GDM1 (cell line): ENCODE data around the gene RAI14.

Experiments used
- DNase-seq: peaks from one replicate; lab custom pipeline; 2025; lab: John Stamatoyannopoulos, UW

RAI14 gene

GRCh38 chr5:34648039-34648839 is 7.9 kb upstream of the RAI14 start:
- no peak for DNase-seq

DNA sequence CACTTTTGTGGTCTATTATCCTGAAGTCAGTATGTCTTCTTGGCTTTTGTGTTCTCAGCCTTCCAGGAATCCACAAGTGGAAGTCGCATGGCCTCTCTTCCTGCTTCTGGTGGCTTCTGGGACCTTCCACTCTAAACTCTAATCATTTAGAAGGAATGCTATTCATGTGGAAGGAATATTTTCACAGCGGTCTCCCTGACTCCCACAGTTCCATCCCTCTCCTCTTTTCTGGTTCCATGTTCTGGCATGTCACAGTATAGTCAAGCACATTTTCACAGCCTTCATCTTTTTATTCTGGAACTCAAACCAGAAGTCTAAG is 7.3 kb upstream of the RAI14 start:
- no peak for DNase-seq

GRCh38 chr5:34651791-34652190 is 4.3 kb upstream of the RAI14 start:
- DNase-seq, result no peak

GRCh38 chr5:34652466-34652865 is 3.7 kb upstream of the RAI14 start:
- no peak for DNase-seq

DNA sequence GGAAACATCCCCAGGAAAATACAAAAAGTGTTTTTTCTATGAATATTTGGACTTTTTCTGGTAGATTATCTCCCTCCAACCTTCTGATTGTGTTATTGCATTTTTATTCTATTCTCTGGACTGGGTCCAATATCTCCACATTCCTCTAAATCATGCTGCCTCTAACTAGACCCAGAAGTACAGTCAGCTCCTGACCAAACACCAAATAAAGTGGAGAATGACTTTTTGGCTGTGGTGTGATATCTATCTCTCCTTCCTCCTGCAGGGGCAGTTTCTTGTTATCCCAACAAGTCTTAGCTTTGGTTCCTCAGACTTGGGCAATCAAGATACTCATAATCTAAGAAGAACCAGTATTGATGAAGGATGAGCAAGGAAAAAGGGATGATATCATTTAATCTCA is 3.2 kb upstream of the RAI14 start:
- no peak for DNase-seq

GRCh38 chr5:34653708-34654107 is 2.4 kb upstream of the RAI14 start:
- no peak for DNase-seq

DNA sequence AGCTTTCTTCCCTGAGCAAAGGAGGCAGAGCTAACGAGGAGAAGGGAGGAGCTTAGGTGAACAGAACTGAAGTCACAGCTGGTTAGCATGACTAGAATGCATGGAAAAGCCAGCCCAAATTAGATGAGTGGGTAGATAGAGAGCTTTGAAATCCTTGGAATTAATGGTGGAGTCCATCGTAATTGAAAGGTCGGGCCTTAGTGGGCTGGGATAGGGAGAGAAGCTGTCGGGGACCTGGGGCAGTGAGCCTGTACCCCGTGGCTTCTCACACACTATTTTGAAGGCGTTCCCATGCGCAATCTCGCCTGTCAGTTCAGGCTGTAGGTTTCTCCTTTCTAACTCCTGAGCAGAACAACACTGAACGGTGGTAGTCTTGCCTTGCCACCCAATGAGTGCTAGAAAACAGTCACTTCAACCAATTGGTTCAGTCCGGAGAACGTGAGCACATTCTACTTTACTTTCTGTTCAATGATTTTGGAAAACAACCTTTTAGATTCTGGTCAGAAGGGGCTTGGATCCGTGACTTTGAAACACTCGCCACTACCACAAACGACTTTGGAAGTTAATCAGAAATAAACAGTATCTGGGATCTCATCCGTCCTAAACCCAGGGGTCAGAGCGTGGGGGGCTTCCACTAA is 655 bp upstream of the RAI14 start:
- DNase-seq, result no peak

DNA sequence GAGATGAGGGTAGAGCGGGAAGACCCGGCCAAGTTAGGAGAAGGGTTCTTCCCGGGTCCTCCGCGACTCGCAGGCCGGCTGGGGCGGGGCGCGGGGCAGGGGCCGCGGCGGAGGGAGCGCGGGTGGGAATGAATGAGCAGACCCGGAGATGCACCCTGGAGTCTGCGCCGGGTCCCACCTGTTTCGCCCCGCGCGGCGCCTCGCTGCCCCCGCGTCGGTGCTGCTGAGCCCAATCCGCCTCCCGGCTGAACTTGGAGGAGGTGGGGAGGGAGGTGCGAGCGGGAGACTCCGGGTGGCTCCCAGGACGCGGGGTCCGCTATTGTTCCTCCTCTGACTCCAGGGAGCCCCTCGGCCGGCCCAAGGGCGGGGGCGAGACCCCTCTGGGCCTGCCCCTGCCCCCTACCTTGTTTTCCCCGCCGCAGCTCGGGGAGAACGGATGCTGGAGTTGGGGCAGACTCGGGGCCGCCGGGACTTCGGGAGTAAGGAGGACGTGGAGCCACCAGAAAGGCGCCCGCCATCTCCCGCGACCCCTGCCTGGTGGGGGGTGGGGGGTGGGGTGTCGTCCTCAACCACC is 659 bp downstream of the RAI14 start:
- DNase-seq, result no peak

GRCh38 chr5:34657274-34657921 is 1.3 kb downstream of the RAI14 start:
- no peak for DNase-seq

DNA sequence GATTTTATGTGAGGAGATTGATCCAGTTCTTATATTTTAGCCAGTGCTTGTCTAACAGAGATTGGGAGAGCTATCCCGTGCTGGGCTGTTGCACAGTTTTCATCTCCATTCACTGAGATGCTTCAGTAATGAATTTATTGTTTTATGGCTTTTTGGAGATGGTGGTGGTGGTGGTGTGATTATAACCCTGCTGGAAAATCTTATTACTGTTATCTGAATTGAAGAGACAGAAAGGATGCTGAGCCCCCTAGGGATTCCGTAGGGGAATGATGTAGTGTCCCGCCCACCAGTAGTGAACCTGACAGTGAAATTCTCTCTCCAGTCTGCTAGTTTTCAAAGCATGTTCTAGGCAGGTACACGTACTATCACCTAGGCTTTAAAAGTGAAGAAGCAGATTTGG is 1.9 kb downstream of the RAI14 start:
- no peak for DNase-seq

DNA sequence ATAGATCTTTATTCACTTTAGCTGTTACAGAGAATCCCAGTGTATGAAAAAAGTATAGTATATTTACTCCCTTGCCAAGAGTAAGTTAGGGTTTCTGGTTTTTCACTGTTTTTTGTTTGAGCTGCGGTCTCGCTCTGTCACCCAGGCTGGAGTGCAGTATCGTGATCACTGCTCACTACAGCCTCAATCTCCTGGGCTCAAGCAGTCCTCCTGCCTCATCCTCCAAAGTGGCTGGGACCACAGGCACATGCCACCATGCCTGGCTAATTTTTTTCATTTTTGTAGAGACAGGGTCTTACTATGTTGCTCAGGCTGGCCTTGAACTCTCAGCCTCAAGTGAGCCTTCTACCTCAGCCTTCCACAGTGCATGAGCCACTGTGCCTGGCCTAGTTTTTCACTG is 3.0 kb downstream of the RAI14 start:
- no peak for DNase-seq

DNA sequence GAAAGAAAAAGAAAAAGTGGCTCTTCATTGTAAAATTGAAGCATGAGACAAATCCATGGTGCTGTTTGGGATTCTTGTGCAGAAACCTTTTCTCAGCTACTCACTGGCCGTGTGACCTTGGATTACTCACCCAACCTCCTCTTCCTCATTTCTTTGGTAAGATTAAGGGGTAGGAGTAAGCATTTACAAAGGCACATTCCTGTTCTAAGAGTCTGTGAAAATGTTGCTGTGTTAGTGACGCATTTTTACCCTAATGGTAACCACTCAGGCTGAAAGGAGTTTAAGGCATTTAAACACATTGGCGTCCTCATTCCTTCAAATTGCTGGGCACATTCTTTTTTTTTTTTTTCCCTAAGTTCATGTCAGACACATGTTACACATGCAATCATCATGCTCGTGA is 4.3 kb downstream of the RAI14 start:
- no peak for DNase-seq

GRCh38 chr5:34663771-34664496 is 7.8 kb downstream of the RAI14 start:
- DNase-seq, result no peak

DNA sequence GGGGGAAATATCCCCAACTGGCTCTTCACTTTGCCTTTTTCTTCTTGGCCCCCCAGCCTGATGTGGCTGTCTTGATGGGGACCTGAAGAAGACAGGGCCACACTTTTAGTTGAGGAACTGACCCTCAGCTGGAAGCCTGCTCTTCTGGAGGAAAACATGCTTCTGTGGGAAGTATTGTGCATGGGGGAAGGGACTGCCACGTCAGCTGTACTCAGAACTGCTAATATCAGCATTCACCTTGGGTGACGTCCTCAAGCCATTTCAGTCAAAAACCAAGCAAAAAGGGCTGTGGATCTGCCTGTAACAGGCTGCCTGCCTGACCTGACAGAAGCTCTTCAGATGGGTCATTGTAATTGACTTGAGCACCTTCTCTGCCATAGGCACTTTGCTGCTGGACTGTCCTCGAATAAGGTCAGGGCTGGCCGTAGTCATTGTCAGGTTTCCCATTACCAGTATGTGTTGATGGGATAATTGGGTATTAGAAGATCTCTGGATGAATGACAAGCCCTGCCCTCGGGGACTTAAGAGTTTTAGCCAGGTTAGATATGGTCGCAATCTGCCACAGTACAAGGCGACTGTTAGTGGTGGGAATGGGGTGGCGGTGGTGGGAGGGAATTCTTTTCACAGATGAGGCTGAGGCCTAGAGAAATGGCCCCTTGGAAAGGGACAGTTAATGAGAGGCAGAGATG is 10.4 kb downstream of the RAI14 start:
- DNase-seq, result no peak

- DNase-seq, result no peak
Measured at GRCh38 chr5:34667705-34668104, 11.6 kb downstream of the RAI14 start.

DNA sequence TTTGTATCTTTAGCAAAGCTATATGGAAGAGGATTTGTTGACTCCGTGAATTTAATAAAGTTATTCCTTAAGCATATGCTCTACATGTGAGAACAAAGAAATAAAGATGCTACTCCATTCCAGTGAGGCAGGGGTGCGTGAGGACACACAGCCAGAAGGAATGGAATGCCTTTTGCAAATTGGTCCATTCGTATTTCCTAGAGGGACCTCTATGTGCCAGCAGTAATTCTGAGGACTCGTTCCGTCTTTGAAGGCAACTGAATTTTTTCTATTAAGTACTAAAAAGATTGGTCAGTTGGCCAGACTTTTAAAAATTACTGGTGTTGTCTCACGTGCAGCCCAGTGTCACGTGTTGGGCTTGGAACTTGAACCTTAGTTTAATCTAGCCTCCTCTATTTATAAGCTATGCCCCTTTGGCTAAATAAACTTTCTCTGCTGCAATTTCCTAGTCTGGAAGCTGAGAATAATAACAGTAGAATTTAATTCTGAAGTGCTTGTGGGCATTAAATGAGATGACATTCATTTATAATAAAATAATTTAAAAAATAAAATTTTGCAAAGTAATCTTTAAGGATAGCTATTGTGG is 13.9 kb downstream of the RAI14 start:
- no peak for DNase-seq

- DNase-seq, result no peak
Measured at GRCh38 chr5:34672196-34672595, 16.1 kb downstream of the RAI14 start.

GRCh38 chr5:34673463-34674125 is 17.5 kb downstream of the RAI14 start:
- no peak for DNase-seq

DNA sequence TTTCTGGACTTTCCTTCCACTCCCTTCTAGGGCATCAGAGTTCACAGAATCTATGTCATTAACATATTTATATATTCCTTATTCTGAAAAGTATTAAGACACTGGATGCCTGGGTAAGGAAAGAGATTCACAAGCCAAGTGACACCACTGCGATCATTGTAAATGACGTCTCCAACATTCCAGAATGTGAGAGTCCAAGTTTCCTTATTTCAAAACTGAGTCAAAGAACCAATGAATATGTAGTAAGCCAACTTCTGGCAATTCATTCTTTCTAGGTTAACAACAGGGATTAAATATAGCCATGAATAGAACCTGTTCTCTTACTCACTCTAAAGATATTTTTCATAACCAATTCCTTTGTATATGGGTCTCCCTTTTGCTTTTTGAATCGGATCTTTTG is 18.1 kb downstream of the RAI14 start:
- no peak for DNase-seq

DNA sequence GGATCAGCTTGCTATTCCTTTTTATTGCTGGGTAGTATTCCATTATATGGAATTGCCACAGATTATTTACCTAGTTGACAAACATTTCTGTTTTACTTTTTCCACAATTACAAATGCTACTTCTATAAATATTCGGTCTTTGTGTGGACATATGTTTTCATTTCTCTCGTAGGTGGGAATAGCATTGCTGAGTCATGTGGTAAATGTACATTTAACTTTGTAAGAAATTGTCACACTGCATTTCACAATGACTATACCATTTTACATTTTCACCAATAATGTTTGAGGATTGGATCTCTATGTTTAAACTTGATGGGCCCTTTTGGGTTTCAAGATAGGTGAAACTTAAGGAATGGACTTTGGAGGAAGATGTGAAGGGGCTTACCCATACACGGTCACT is 19.7 kb downstream of the RAI14 start:
- no peak for DNase-seq

GRCh38 chr5:34676416-34676815 is 20.3 kb downstream of the RAI14 start:
- no peak for DNase-seq
